Measurements from ENCODE around the gene CREG1.

DNA sequence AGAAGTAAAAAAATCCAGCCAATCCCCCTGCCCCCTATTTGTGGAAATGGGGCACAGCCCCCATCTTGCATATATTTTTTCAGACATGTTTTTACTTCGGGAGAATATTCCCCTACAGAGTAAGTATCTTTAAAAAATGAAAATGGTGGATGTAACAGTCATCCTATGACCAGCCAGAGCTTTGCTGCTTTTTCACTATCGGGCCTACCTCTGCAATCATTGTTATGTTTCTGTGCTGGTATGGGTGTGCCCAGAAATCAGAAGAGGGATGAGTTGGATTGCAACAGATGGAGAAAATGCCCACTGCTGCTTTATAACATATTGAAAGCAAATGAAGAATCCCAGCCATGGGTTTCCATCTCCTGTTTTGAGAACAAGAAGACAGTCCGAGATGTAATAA lies 38.1 kb downstream of the CREG1 start:
- TF ChIP-seq, protein P1, sequence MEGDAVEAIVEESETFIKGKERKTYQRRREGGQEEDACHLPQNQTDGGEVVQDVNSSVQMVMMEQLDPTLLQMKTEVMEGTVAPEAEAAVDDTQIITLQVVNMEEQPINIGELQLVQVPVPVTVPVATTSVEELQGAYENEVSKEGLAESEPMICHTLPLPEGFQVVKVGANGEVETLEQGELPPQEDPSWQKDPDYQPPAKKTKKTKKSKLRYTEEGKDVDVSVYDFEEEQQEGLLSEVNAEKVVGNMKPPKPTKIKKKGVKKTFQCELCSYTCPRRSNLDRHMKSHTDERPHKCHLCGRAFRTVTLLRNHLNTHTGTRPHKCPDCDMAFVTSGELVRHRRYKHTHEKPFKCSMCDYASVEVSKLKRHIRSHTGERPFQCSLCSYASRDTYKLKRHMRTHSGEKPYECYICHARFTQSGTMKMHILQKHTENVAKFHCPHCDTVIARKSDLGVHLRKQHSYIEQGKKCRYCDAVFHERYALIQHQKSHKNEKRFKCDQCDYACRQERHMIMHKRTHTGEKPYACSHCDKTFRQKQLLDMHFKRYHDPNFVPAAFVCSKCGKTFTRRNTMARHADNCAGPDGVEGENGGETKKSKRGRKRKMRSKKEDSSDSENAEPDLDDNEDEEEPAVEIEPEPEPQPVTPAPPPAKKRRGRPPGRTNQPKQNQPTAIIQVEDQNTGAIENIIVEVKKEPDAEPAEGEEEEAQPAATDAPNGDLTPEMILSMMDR (IDR thresholded peaks at IDR 0.05), result no peak
- TF ChIP-seq POLR2A (IDR thresholded peaks at IDR 0.05), result no peak
